Occipital lobe (tissue), 2 donors: ENCODE results near the gene ARAP3. TPM values are rescaled to one million over a fixed set of nuclear protein-coding genes. Genes with fewer than 3 reads are reported as not detected.

ENCODE experiments used
- DNase-seq: peaks from one replicate; lab custom pipeline; 2025; lab: John Stamatoyannopoulos, UW
- total RNA-seq: library from RNA; depleted of rRNA; stranded (reverse); fragments of >200 nt; gene quantifications from one replicate; pipeline ENCODE4 v1.2.3, GENCODE V29; 2014

ARAP3 gene
- total RNA-seq, 1 donor from 2014 or later = 3.3 TPM

DNA sequence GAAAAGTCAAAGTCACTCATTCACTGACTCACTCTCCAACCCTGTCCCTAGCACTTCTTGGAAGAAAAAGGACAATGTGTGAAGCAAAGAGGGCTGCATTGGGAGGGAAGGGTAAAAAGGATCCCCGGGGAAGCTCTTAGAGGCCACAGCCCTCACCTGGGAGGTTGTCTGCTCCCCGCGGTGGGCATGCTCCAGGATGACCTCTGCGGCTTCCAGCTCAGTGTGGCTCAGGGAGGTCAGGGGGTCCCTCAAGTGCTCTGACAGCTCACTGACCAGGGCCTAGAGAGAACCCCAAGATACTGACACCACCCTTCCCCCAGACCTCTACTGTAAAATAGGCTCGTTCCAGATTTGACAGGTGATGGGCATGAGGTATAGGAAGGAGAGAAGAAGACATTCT lies 34.8 kb downstream of the ARAP3 start:
- no peak for DNase-seq

DNA sequence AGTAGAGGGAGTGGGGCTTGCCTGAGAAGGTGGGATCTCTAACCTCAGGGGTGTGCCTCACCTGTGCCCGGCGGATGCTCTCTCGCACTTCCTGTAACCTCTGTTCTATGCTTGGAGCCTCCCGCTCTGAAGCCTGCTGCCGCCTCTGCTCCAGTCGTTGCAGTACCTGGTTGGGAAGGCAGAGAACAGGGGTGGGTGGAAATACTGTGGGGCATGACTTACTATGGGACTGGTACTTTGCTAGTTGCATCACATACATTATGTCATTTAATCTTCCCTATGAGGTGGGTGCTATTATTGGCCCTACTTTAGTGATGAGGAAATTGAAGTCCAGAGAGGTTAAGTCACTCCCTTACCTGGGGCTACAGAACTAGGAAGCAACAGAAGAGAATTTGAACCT lies 36.0 kb downstream of the ARAP3 start:
- no peak for DNase-seq

DNA sequence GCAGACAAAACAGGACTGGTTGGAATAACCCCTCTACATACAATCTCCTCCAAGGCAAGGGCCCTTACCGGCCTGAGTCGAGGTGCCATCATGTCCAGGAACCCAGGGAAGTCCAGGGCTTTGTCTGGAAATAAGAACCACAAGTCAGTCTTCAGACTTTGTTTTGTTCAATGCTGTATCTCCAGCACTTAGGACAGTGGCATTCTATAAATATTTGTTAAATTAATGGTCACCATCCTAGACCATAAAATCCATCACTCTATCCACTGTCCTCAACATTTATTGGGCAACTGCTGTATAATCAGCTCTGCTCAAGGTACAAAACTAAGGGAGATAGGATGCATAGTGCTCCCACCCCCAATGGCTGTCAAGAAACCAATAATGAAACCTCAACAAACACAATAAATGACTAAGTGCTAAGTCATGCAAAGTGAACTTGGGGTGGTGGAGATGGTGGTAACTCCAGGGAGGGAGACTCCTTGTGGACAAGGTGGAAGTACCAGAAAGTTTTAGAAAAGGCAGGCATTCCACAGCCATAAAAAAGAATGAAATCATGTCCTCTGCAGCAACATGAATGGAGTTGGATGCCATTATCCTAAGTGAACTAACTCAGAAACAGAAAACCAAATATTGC lies 40.3 kb downstream of the ARAP3 start:
- DNase-seq = no peak

DNA sequence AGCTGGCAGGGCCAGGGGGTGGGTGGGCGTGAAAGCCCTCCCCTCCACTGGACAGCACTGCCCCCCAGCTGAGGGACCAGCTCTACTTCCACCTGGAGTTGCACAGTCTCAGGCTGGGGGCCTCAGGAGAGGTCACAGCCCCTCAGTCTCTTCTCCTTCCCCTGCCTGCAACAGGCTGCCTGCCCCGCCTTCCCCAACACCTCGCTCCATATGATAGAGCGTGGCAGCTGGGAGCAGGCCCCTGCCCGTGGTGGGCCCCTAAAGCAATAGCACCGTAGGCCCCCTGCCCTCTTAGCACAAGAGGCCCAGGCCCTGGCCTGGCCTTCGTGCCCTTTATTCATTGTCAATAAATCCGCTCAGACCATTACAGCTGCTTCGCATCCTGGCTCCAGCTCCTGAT lies 41.3 kb downstream of the ARAP3 start:
- no peak for DNase-seq

DNA sequence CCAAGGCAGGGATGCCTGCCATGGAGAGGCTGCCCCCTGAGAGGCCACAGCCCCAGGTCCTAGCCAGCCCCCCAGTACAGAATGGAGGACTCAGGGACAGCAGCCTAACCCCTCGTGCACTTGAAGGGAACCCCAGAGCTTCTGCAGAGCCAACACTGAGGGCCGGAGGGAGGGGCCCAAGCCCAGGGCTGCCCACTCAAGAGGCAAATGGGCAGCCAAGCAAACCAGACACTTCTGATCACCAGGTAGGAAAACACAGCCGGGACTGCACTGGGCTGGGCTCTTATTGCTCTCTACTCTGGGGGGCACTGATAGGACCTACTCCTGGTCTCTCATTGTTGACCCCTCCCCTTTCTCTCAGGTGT lies 42.0 kb downstream of the ARAP3 start:
- no peak for DNase-seq

DNA sequence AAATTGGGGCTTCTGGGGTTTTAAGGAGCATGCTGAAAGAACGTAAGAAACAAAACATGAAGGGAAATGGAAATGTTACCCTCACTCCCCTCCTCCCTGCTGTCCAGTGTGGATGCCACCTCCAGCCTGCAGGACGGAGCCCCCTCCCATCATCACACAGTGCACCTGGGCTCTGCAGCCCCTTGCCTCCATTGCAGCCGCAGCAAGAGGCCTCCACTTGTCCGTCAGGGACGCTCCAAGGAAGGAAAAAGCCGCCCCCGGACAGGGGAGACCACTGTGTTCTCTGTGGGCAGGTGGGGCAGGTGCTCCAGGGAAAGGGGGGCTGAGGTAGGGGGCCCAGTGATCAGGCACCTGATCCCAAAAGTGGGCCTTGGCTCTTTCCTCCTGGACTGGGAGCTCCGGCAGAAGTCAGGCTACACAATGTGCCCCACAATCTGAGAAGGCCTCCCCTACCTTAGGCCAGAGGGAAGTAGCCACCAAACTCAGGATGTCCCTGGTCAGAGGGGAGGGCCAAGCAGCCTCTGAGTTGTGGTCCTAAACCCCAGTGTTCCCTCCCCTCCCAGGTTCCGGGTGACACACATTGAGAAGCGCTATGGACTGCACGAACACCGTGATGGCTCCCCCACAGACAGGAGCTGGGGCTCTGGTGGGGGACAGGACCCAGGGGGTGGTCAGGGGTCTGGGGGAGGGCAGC lies 42.5 kb downstream of the ARAP3 start:
- no peak for DNase-seq

DNA sequence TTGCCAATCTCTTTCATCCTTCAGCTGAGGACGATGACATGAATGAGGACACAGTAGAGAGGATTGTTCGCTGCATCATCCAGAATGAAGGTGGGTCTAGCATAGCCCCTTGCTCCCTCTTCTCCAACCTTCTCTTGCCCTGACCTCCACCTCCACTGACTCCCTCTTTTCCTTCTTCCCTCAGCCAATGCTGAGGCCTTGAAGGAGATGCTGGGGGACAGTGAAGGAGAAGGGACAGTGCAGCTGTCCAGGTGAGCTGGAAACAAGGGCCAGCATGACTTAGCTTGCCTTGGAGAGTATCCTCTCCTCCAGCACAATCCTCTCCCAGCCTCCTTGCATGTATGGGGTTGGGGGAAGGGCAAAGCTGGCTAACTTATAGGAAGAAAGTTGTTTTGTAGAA lies 43.3 kb downstream of the ARAP3 start:
- no peak for DNase-seq

DNA sequence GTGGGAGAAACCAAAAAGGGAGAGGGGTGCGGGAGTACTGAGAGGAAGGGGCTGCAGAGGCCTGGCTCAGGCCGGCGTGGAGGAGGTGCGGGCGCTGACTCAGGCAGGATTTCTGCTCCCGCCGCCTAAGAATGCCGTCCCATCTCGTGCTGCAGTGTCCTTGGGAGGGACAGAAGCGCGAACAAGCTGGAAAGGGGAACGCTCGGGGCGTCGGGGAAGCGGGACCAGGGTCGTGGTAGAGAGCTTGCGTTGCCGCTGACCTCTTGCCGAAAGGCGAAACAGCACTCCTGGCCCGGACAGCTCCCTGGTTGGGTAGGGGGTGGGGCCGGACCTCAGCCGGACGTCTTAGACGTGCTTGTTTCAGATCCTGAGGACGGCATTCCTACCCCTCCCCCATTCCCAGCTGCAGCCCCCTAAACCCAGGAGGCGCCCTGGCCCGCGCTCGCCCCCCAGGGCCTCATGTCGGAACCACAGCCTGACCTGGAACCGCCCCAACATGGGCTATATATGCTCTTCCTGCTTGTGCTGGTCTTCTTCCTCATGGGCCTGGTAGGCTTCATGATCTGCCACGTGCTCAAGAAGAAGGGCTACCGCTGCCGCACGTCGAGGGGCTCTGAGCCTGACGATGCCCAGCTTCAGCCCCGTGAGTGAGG lies 44.1 kb downstream of the ARAP3 start:
- peak; percentile 20 for DNase-seq

DNA sequence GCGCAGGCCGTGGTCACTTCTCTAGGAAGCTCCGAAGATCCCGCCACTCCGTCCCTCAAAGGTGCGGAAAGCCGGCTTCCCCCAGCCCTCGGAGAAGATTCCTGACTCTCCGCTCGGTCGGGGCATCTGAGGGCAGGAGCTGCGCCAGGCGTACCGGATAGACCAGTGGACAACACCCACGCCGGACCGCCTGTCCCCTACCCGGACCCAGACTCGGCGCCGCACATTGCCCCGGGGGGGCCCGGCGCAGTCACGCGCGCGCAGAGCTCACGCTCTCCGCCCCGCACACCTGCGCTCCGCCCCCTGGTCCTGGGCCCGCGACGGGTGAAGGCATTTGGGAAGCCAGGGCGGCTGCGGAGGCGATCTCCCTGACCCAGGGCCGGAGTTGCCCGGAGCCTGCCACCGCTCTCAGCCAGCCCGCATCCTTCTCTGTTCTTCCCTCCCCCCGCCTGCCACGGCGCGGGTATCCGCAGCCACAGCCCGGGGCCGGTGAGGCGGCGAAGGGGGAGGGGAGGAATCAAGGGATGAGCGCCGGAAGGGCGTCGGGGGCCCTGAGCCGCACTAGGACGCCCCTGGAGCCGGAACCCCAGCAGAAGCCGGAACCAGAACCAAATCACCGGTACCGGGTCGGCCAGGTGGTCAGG lies 44.8 kb downstream of the ARAP3 start:
- no peak for DNase-seq

DNA sequence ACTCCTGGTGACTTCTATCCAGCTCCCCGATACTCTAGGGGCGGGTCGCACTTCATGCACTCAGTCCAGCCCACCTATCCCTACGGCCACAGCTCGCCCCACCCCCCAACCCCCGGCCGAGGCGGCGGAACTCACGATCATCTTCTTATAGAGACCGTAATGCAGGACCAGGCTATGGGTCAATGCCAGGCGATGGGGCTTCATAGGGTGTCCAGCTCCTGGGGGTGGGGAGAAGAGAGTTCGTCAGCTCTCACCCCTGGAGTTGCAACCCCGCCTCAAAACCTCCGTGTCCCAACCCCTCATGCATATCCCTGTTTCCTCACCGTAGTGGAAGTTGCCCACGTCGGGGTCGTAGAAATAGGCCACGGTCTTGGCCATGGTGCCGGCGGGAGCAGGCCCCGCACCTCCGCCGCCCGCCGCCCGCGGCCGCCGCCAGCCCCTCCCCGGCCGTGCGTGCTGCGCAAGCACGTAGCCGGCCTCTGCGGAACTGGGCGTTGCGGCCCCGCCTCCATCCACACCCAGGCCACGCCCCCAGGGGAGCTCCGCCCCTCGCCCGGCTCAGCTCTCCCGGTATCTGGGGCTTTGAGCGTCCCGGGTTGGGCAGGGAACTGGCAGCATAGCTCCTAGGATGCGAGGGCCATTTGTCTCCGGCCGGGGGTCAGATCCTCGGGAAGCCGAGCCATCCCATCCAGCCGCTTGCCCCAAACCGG lies 45.5 kb downstream of the ARAP3 start, which contains the start of the genes HDAC3 and RELL2:
Gene HDAC3, minus strand, starts transcription at position 437 of the 710 bp plus-strand sequence. Its CDS starts 59 bp downstream, at position 378.
Gene RELL2, plus strand, starts transcription at position 585 of the 710 bp plus-strand sequence. CDS start 1,229 bp downstream, outside the sequence.
- peak; percentile 92 for DNase-seq

DNA sequence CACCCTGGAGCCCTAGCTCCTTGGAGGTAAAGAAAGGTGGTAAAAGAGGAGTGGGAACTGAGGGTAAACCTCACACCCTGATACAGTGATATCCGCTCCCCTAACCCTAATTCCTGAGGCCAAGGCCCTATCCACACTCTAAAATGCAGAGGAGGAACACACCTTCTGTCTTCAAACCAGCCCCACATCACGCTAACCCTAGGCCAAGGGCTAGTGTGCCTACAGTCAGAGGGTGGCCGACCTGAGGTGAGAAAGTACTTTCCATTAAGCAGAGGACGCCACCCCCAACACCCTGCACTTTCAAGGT lies 46.0 kb downstream of the ARAP3 start:
- no peak for DNase-seq

DNA sequence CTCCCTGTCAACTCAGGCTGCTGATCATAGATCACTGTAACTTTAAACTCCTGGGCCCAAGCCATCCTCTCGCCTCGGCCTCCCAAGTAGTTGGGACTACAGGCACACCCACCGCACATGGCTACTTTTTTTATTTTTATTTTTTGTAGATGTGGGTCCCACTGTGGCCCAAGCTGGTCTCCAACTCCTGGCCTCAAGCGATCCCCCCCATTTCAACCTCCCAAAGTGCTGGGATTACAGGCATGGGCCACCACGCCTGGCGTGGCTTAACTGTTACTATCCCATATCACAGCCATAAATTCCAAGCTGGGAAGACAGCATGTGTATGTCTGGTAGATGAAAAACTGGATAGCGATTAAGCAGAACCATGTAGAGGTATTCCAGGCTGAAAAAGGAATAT lies 46.4 kb downstream of the ARAP3 start:
- no peak for DNase-seq

DNA sequence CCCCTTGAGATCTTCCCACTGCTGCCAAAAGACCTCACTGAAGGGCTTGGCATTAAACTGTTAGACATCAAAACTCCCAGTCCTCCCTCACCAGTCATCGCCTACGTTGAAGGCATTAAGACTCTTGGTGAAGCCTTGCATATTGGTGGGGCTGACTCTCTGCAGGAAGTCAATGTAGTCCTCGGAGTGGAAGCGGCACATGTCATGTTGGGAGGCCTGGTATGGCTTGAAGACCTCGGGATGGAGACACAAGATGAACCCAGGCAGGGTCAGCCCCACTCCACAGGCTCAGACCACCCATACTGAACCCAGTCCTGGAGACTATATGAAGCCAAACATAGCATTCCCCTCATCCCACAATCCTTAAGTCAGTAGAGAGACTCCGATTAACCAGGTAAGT lies 47.3 kb downstream of the ARAP3 start:
- DNase-seq = no peak

DNA sequence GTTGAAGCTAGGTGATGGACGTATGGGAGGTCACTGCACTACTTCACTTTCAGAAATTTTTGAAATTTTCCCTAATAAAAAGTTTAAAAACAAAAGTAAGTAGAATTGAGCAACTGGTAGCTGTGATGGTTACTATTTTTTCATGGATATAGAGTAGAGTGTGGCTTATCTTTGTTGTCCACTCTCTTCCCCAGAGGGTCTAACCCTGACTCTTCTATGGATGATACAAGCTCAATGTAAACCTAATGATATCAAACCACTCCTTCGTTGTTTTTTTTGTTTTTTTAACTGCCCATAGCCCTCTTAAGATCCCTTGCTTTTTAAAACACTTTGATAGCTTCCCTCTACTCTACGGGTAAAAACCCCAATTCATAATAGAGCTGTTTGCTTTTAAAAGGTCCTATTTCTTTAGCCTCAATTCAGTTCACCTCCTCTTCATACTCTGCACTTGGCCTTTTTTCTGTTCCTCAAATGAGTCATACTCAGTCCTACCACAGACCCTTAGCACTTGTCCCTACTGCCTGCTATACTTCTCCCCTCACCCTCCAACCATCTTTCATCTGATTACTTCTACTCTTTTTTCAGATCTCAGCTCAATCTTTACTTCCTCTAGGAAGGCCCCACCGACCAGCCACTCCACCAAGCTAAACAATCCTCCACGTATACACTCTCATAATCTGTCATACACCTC lies 48.0 kb downstream of the ARAP3 start:
- no peak for DNase-seq

DNA sequence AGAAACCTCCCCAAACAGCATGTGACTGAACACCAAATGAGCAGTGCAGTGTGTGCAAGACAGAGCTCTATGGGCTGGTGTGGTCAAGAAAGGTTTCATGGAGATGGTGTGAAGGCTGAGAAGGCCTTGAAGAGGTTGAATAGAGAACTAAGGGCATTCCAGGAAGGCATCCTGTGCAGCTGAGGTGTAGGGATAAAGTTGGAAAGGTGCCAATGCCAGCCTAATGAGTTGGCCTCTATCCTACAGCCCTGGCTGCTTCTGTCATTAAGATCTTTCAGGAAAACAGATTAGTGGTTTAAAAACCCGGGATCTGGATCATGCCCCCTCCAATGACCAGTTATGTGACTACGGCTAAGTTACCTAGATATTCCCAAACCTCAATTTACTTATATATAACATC lies 49.4 kb downstream of the ARAP3 start:
- no peak for DNase-seq

DNA sequence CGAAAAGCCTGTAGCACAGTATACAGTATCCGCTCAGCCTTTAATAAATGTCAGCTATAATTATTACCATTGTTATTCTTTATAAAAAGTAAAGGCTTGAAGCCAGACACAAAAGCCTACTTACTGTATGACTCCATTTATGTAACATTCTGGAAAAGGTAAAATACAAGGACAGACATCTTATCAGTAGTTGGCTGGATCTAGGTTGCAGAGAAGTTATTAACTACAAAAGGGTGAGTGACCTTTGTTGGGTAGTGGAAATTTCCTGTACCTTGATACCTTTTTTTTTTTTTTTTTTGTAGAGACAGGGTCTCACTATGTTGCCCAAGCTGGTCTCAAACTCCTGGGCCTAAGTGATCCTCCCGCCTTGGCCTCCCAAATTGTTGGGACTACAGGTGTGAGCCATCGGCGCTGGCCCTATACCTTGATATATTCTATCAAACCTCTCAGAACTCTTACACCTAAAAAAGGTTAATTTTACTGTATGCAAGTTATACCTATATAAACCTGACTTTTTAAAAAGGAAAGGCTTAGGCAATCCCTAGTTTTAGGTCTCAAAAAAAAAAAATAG lies 51.4 kb downstream of the ARAP3 start:
- no peak for DNase-seq

DNA sequence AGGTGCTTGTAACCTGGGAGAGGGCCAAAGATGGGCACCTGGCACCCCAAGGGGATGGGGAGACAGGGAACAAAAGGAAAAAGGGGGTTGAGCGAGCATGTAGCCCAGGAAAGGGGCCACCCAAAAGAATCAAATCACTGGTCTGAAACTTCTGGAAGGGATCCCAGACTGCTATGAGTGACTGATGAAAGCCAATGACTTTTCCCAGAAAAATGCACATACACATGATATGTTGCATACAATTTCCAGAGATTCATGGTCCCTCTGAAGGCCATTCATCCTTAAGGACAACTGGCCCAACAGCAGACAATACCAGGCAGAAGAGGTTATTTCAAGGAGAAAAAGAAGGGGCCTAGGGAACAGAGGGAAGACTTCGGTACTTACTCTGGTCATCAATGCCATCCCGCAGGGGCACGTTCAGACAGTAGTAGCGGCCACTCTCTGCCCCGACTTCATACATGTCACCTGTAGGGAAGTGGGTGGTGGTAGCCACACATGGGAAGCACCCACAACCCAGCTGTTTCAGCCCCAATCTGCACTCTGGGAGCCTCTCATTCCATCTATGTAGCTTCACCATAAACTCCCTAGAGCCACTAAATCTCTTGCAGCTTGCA lies 53.7 kb downstream of the ARAP3 start:
- no peak for DNase-seq

DNA sequence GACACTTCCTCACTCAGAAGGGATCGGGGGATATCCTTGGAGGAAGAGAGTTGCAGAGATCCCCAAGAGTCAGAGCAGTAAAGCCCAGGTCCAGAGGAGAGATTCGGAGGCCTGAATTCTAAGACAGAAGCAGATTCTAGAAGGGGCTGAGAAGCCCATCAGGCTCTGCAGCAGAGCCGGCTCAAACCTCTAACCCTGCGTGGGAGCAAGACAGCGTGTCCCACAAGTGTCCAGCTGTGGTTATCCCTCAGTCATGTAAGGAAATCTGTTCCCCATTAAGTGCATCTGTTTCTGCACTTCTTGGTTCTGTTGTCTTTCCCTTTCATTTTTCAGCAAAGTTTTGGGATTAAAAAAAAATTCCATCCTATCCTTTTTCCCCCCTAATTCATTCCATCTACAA lies 58.4 kb downstream of the ARAP3 start:
- no peak for DNase-seq

DNA sequence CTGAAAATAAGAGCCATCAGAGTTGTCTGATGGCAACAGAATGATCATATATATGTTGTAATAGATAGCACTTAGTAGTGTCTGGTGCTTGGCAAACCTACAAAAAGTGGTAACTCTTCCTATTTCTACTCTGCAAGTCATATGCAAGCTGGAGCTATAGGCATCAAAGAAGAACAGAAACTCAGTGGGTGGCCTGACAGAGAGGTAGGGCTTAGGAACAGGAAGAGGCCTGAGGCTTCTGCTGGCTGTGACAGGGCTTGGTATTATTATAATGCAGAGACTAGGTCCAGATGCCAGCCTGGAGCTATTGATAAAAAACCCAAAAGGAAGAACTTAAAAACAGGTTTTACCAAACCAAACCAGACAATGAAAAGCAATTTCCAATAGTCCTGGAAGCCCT lies 58.8 kb downstream of the ARAP3 start:
- no peak for DNase-seq

DNA sequence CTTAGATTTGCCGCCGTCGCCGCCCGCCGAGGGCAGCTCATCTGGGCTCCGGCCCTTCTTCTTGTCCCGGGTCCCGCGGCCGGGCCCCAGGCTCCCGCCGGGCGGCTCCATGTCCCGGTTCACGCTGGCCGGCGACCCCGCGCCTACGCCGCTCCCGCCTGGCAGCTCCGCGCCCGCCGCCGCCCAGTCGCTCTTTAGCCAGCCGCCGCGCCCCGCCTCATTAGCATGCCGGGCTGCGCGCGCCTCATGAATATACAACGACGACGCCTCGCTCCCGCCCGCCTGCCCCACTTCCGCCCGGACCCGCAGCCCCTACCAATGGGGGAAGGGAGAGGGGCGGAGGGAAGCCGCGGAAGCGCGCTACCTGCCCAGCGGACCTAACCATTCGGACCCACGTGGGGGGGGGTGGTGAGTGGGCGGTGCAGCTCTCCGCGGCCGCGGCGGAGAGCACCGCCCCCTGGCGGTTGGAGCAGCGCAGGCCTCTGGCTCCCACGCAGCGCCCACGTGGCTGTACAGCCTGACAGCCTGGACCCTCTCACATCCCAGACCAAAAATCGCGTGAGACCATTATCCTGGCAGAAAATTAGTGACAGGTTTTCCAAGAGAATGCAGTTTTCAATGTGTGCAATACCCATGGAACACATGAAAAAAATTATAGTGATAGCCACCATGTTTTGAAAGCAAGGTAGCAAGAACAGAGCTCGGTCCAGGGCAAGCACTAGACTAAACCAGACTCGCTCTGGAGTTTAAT lies 63.1 kb downstream of the ARAP3 start, which contains the start of gene DIAPH1:
Gene DIAPH1, minus strand, starts transcription at position 197 of the 751 bp plus-strand sequence. Its CDS starts 86 bp downstream, at position 111.
- peak; percentile 90 for DNase-seq
